Sciatic nerve (tissue), 2 donors: Measurements from ENCODE around the gene CHAF1A. TPM values are rescaled to one million over a fixed set of nuclear protein-coding genes. Genes with fewer than 3 reads are reported as not detected.

ENCODE experiments used
- ATAC-seq: fragments of 200-7000 bp; cut with Tn5 transposase; one replicate; pipeline ENCODE4 v1.9.1; 2020; ENCODE audit warnings: mild to moderate bottlenecking, moderate library complexity
- DNase-seq: peaks from one replicate; pipeline ENCODE4 v3.0.0-alpha.2; 2020; ENCODE audit warnings: low spot score
- intact Hi-C: fragments of 100-400 bp; cut with DNase I; formaldehyde crosslinking; loops from one replicate; pipeline ENCODE4 v1.14.2; 2022
- total RNA-seq: library from RNA; stranded (reverse); fragmentation: NEBNext Ultra II Directional; extraction: Animal tissue kit (Norgen Biotek cat#: 25700); gene quantifications from one replicate; pipeline ENCODE4 v1.2.1, GENCODE V29; 2021
- donor health status: DM: no; HTN: no; CAD: no.
- donor health status: DM: no; HTN: no; CAD: no.

CHAF1A gene
- total RNA-seq, 1 donor from 2014 or later = 8.0 TPM

GRCh38 chr19:4445963-4446703 lies 43.7 kb downstream of the CHAF1A start:
- intact Hi-C loops = no loop called here
- DNase-seq (no peak), ATAC-seq (no peak)

GRCh38 chr19:4446704-4447200 lies 44.3 kb downstream of the CHAF1A start:
- no peak for ATAC-seq
- no peak for DNase-seq
- intact Hi-C loops = no loop called here

DNA sequence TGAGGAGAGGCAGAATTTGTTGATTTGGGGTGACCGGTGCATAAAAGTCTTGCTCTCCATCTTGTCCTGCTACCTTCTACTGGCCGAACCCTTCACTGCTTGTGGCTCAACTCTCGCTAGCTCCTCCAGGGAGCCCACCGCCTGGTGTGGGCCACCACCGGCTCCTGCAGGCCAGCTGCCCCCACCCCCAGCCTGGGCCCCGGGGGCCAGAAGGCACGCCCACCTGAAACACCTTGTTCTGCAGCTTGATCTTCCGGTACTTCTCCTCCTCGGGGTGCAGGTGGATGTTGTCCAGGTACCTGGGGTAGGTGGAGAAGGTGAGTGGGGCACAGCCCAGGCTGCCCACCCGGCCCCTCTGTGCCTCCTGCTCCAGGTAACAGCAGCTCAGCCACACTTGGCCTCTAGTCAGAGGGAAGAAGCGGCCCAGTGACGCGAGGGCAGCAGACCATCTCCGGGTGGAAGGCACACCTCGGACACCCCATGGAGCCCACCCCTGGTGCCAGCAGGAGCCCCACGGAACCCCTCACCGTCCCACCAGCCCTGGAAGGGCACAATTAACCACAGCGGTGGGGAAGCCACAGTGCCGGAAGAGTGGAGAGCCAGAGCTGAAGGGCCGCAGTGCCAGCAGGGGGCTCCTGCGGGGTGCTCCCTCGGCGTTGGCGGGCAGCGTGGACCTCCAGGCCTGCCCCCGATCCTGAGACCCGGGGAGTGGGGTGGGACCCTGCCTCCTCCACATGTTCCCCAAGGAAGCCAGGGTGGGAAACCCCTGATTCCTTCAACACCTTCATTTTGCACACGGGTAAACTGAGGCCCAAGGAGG lies 45.1 kb downstream of the CHAF1A start:
- DNase-seq (no peak), ATAC-seq (no peak)
- intact Hi-C loops = no loop called here

DNA sequence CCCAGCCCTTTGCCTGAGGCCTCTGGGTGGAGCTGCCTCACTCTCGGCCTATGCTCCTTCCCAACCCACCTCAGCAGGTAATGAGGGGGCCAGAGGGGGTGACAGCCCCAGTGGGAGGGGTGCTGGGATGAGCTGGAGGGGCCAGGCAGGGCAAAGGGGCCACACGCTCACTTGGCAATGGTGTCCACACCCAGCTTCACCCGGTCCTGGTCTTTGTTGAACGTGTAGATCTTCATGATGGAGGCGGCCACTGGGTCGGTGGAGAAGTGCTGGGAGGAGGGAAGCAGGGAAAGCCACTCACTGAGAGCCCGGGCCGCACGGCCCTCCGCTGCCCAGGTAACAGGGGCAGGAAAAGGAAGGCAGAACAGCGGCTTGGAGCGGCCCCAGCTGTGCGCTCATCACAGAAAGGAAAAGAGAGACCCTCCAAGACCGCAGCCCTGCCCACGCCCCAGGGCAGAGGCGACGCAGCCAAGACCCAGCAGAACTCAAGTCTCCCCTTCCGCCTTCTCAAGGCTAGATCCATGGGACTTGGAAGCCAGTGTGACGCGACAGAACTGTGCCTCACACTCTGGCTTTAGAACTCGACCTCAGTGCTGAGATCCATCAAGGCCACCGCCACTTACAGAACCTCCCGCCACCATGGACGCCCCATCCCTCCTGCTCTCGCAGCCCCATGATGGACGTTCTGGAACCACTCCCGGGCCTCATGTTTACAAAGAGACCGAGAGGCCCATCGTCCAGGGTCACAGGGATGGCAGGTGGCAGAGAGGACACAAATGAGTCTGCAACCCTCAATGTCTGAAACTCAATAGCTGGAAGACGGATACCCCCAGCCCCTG lies 45.9 kb downstream of the CHAF1A start:
- DNase-seq (no peak), ATAC-seq (no peak)

GRCh38 chr19:4449022-4449638 lies 46.7 kb downstream of the CHAF1A start:
- ATAC-seq = peak; percentile 63
- no peak for DNase-seq
- intact Hi-C loops = no loop called here

More for the DNA sequence above, 45.9 kb downstream of the CHAF1A start:
- intact Hi-C loops = no loop called here

DNA sequence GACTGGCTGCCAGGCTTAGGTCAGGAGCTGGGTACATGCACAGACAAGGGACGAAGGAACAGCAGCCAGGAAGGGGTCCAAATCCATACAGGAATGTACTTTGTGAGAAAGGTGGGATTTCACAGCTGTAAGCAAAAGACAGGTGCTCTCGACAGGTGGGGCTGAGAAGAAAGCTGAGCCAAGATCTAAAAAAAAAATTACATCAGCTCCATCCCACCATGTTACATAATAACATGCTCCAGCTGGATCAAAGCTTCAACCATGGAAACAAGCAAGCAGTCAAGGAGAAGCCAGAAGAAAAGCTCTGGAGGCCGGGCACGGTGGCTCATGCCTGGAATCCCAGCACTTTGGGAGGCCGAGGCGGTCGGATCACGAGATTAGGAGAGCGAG lies 47.2 kb downstream of the CHAF1A start:
- no peak for DNase-seq
- no peak for ATAC-seq
- intact Hi-C loops = no loop called here

- intact Hi-C loops = no loop called here
- no peak for ATAC-seq
- no peak for DNase-seq
These were observed 50.0 kb downstream of the CHAF1A start for GRCh38 chr19:4452230-4452990.

- ATAC-seq (no peak), DNase-seq (no peak)
- intact Hi-C loops = no loop called here
These were observed 51.1 kb downstream of the CHAF1A start for GRCh38 chr19:4453232-4454179.

DNA sequence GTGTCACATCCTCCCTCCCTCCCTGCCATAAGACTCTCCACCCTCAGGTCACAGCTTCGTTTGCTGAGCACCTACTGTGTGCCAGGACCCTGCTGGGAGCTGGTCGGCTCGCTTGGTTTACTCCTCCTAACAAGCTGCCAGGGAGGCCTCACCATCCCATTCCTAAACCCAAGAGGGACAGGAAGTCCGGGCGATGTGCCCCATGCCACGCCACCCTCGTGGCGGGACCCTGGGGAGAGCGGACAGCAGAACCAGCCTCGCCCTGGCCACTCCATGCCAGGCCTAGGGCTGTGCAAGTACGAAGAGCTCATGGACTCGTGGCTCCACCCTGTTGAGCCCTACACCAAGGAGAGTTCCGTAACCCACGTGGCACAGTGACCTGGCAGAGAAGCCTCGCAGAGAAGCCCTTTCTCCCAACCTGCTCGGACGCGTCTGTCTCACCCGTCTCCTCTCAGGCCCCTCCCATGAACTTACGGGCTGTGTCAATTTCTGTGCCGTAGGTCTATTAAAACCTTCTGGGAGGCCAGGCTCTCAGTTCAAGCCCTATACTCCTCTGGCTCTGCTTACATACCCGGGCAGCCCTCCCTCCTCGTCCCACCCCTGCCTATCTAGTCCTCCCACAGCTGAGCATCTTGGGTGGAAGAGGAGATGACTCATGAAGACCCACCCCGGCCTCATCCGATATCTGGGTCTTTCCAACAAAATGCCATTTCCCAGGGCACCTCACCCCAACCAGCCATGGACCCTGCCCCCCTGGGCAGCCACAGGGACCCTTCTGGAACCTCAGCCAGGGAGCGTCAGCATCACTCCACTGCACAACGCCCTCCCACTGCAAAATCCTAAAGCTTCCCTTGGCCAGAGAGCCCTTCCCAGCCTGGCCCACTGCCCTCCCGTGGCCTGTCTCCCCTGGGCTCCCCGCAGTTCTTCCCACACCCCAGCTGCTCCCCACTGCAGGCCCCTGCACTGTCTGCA lies 52.6 kb downstream of the CHAF1A start:
- ATAC-seq = peak; percentile 39
- intact Hi-C loops = no loop called here
- no peak for DNase-seq

DNA sequence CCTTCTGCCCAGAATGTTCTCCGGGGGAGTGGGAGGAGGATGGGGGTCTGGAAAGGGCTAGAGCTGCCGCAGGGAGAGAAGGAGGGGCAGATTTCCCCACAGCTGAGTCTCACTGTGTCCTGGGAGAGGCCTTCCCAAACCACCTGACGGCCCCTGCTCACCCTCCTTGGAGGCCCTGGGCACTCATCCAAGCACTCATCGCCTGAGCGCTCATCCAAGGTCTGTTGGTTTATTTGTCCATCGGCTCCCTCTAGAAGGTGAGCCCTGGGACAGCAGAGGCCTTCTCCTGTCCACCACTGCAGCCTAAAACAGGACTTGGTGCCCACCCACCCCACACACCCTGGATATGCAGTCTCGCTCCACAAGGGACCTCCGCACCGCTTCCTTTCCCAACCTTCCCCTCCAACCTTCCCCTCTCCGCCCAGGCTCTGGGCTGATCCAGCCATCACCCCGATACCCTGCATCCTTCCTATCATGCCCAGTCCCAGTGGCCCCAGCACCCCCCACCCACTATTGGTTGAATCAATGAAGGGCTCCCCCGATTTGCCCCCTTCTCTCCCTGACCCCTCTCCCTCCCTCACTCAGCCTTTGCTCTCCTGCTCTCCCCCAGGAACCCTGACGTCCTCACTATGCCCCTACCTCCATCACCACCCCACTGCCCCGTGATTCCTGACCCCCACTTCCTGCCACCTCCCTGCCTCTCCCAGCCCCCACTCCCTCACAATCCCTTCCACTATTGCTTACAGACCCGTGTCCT lies 53.5 kb downstream of the CHAF1A start:
- DNase-seq = peak; percentile 86
- ATAC-seq = peak; percentile 78
- intact Hi-C loops = no loop called here

- peak; percentile 25 for ATAC-seq
- intact Hi-C loops = no loop called here
- no peak for DNase-seq
These were observed 54.0 kb downstream of the CHAF1A start for GRCh38 chr19:4456476-4456842.

- peak; percentile 31 for ATAC-seq
- DNase-seq = peak; percentile 77
- intact Hi-C loops = no loop called here
These were observed 54.6 kb downstream of the CHAF1A start for GRCh38 chr19:4456843-4457653.

DNA sequence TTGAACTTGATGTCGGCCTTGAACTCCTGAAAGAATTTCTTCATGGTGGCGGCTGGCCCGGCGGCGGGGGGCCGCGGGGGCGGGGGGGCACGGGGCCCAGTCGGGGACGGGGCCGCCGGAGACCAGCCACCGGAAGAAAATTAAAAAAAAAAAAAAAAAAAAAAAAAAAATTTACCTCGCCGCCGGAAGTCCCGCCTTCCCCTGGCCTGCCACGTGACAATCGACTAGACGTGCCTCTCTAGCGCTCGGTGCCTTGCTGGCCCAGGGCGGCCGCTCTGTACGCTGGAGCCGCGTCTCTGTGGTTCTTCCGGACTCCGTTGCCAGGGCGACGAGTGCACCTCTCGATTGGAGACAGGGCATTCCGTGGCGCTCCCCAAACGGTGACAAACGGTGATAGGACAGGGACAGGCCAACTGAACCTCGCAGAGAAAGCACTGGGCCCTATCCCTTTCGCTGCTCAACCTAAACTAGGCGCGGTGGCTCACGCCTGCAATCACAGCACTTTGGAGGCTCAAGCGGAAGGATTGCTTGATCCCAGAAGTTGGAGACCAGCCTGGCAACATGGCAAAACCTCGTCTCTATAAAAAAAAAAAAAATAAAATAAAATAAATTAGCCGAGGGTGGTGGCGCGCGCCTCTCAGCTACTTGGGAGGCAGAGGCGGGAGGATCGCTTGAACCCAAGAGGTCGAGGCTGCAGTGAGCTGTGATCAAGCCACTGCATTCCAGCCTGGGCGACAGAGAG lies 55.4 kb downstream of the CHAF1A start, which contains the start of gene UBXN6:
UBXN6 (minus strand) TSS at position 141 of the 742 bp plus-strand sequence; CDS start at position 44, 97 bp downstream.
- intact Hi-C loops = no loop called here
- ATAC-seq = peak; percentile 90
- DNase-seq = peak; percentile 98
